ENCODE results near the gene QDPR.

QDPR gene

GRCh38 chr4:17492058-17492741, 19.7 kb downstream of the QDPR start:
- Histone ChIP-seq H3K4me3 (ENCODE audit: low read length) (no peak overlapping the region), H3K79me2 (ENCODE audit: low read length) (no peaks in the 10 kb centered on the region), H4K20me1 (ENCODE audit: insufficient read depth, low read length) (no peaks in the 10 kb centered on the region), H3K36me3 (replicated peaks; ENCODE audit: insufficient read depth, low read length) (peaks cover 8% of the 10 kb centered on the region; the same call in 1 of the 2 replicates), H3F3A (ENCODE audit: insufficient read depth, low read length) (no peaks in the 10 kb centered on the region), H3K9ac (ENCODE audit: low read length) (no peak overlapping the region), H2AFZ (ENCODE audit: low read length) (no peak overlapping the region), H3K9me3 (replicated peaks; ENCODE audit: insufficient read depth, low read length) (no peaks in the 10 kb centered on the region), H3K9me2 (replicated peaks; ENCODE audit: insufficient read depth, low read length) (no peaks in the 10 kb centered on the region), H3K4me1 (ENCODE audit: low read length) (no peaks in the 10 kb centered on the region), H3K27ac (ENCODE audit: low read length) (no peak overlapping the region), H3K27me3 (replicated peaks; ENCODE audit: insufficient read depth, low read length) (no peaks in the 10 kb centered on the region), H3K4me2 (ENCODE audit: low read depth, low read length) (no peak overlapping the region)
- TF ChIP-seq EZH2 (optimal IDR thresholded peaks at IDR 0.05; ENCODE audit: low read depth, low read length) (no peak), EZH2phosphoT487 (IDR thresholded peaks at IDR 0.05; ENCODE audit: low read length) (no peak), CTCF (IDR thresholded peaks at IDR 0.05; ENCODE audit: low read length) (no peak)
- no peak for DNase-seq

GRCh38 chr4:17491196-17491595, 20.7 kb downstream of the QDPR start:
- no peak overlapping the region for H3K9ac ChIP-seq (ENCODE audit: low read length)
- H3F3A ChIP-seq (ENCODE audit: insufficient read depth, low read length) = no peaks in the 10 kb centered on the region
- no peaks in the 10 kb centered on the region for H3K9me2 ChIP-seq (replicated peaks; ENCODE audit: insufficient read depth, low read length)
- H2AFZ ChIP-seq (ENCODE audit: low read length) = no peak overlapping the region
- no peaks in the 10 kb centered on the region for H3K27me3 ChIP-seq (replicated peaks; ENCODE audit: insufficient read depth, low read length)
- H3K36me3 ChIP-seq (replicated peaks; ENCODE audit: insufficient read depth, low read length) = peaks cover 12% of the 10 kb centered on the region; the same call in 1 of the 2 replicates
- H3K4me2 ChIP-seq (ENCODE audit: low read depth, low read length) = no peak overlapping the region
- H3K4me3 ChIP-seq (ENCODE audit: low read length) = no peak overlapping the region
- H4K20me1 ChIP-seq (ENCODE audit: insufficient read depth, low read length) = no peaks in the 10 kb centered on the region
- DNase-seq = no peak
- TF ChIP-seq EZH2phosphoT487 (IDR thresholded peaks at IDR 0.05; ENCODE audit: low read length) (no peak), EZH2 (optimal IDR thresholded peaks at IDR 0.05; ENCODE audit: low read depth, low read length) (no peak), CTCF (IDR thresholded peaks at IDR 0.05; ENCODE audit: low read length) (no peak)
- H3K27ac ChIP-seq (ENCODE audit: low read length) = no peak overlapping the region
- no peaks in the 10 kb centered on the region for H3K4me1 ChIP-seq (ENCODE audit: low read length)
- H3K79me2 ChIP-seq (ENCODE audit: low read length) = no peaks in the 10 kb centered on the region
- no peaks in the 10 kb centered on the region for H3K9me3 ChIP-seq (replicated peaks; ENCODE audit: insufficient read depth, low read length)

GRCh38 chr4:17490575-17491059, 21.3 kb downstream of the QDPR start:
- no peak overlapping the region for H3K27ac ChIP-seq (ENCODE audit: low read length)

More at GRCh38 chr4:17490575-17491059, 21.3 kb downstream of the QDPR start:
- no peak overlapping the region for H3K9ac ChIP-seq (ENCODE audit: low read length)
- H2AFZ ChIP-seq (ENCODE audit: low read length) = no peak overlapping the region
- no peak for TF ChIP-seq EZH2 (optimal IDR thresholded peaks at IDR 0.05; ENCODE audit: low read depth, low read length)
- no peak for TF ChIP-seq CTCF (IDR thresholded peaks at IDR 0.05; ENCODE audit: low read length)
- TF ChIP-seq EZH2phosphoT487 (IDR thresholded peaks at IDR 0.05; ENCODE audit: low read length) = no peak
- H4K20me1 ChIP-seq (ENCODE audit: insufficient read depth, low read length) = no peaks in the 10 kb centered on the region
- DNase-seq = no peak
- no peaks in the 10 kb centered on the region for H3K9me3 ChIP-seq (replicated peaks; ENCODE audit: insufficient read depth, low read length)
- no peaks in the 10 kb centered on the region for H3K79me2 ChIP-seq (ENCODE audit: low read length)
- H3K4me3 ChIP-seq (ENCODE audit: low read length) = no peak overlapping the region
- no peaks in the 10 kb centered on the region for H3K27me3 ChIP-seq (replicated peaks; ENCODE audit: insufficient read depth, low read length)
- H3K4me2 ChIP-seq (ENCODE audit: low read depth, low read length) = no peak overlapping the region
- no peaks in the 10 kb centered on the region for H3K4me1 ChIP-seq (ENCODE audit: low read length)
- H3K36me3 ChIP-seq (replicated peaks; ENCODE audit: insufficient read depth, low read length) = peaks cover 12% of the 10 kb centered on the region; the same call in 1 of the 2 replicates
- no peaks in the 10 kb centered on the region for H3K9me2 ChIP-seq (replicated peaks; ENCODE audit: insufficient read depth, low read length)
- H3F3A ChIP-seq (ENCODE audit: insufficient read depth, low read length) = no peaks in the 10 kb centered on the region

All from MM.1S (cell line).